ENCODE measurements around the gene AGBL1.

The AGBL1 gene

DNA sequence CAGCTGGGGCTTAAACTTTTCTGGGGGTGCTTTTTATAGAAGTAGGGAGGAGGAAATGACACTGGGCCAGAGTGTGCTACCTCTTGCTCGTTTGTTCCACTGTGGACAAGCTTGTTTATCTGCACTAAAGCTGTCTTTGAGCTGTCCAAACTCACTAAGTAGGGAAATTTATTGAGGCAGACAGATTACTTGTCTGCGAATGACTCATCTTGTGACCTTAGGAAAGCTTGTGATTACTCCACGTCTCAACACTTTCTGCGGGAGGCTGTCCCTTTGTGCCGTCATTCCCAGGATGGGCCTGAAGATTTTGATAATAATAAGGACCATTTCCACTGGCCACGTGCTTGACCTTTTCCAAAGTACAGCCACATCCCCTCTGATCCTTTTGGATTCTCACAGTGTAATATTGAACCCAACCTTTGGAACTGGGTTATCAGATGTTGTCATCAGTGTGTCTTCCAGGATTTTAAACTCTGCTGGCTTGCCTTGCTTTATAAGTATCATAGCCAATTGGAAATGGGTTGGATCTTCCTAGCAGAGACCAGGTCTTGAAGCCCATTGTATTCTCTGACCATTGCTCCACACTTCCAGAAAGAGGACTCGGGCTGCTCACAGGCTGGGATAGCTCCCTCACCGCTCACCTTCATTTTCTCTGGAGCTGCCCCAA is 84.7 kb downstream of the AGBL1 start (continued):
- TF ChIP-seq ZNF214 (tag by site-specific recombination; IDR thresholded peaks at IDR 0.05; ENCODE audit: borderline replicate concordance), result no peak
- TF ChIP-seq, protein P1, sequence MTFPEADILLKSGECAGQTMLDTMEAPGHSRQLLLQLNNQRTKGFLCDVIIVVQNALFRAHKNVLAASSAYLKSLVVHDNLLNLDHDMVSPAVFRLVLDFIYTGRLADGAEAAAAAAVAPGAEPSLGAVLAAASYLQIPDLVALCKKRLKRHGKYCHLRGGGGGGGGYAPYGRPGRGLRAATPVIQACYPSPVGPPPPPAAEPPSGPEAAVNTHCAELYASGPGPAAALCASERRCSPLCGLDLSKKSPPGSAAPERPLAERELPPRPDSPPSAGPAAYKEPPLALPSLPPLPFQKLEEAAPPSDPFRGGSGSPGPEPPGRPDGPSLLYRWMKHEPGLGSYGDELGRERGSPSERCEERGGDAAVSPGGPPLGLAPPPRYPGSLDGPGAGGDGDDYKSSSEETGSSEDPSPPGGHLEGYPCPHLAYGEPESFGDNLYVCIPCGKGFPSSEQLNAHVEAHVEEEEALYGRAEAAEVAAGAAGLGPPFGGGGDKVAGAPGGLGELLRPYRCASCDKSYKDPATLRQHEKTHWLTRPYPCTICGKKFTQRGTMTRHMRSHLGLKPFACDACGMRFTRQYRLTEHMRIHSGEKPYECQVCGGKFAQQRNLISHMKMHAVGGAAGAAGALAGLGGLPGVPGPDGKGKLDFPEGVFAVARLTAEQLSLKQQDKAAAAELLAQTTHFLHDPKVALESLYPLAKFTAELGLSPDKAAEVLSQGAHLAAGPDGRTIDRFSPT (tag by site-specific recombination; IDR thresholded peaks at IDR 0.05), result peak; percentile 86
- TF ChIP-seq ZNF324 (tag by site-specific recombination; IDR thresholded peaks at IDR 0.05), result no peak
- no peak for TF ChIP-seq ZNF645 (tag by site-specific recombination; IDR thresholded peaks at IDR 0.05)
- no peak for TF ChIP-seq GLI2 (tag by site-specific recombination; IDR thresholded peaks at IDR 0.05; ENCODE audit: borderline replicate concordance, low read depth)
- TF ChIP-seq ZNF24 (tag by site-specific recombination; IDR thresholded peaks at IDR 0.05), result no peak
- no peak for TF ChIP-seq ZNF423 (tag by site-specific recombination; IDR thresholded peaks at IDR 0.05)
- TF ChIP-seq, protein P2, sequence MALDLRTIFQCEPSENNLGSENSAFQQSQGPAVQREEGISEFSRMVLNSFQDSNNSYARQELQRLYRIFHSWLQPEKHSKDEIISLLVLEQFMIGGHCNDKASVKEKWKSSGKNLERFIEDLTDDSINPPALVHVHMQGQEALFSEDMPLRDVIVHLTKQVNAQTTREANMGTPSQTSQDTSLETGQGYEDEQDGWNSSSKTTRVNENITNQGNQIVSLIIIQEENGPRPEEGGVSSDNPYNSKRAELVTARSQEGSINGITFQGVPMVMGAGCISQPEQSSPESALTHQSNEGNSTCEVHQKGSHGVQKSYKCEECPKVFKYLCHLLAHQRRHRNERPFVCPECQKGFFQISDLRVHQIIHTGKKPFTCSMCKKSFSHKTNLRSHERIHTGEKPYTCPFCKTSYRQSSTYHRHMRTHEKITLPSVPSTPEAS (tag by site-specific recombination; IDR thresholded peaks at IDR 0.05), result no peak
- no peak for TF ChIP-seq ZNF2 (tag by site-specific recombination; IDR thresholded peaks at IDR 0.05)
- no peak for TF ChIP-seq ZNF266 (tag by site-specific recombination; IDR thresholded peaks at IDR 0.05; ENCODE audit: low read depth)
- no peak for TF ChIP-seq ZNF140 (tag by site-specific recombination; IDR thresholded peaks at IDR 0.05)
- TF ChIP-seq, protein P3, sequence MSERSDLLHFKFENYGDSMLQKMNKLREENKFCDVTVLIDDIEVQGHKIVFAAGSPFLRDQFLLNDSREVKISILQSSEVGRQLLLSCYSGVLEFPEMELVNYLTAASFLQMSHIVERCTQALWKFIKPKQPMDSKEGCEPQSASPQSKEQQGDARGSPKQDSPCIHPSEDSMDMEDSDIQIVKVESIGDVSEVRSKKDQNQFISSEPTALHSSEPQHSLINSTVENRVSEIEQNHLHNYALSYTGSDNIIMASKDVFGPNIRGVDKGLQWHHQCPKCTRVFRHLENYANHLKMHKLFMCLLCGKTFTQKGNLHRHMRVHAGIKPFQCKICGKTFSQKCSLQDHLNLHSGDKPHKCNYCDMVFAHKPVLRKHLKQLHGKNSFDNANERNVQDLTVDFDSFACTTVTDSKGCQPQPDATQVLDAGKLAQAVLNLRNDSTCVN (tag by site-specific recombination; optimal IDR thresholded peaks at IDR 0.05), result no peak
- no peak for TF ChIP-seq PRDM6 (tag by site-specific recombination; IDR thresholded peaks at IDR 0.05)
- TF ChIP-seq ZFP37 (tag by site-specific recombination; IDR thresholded peaks at IDR 0.05), result peak; percentile 55; the same call in 1 of the 2 replicates
- TF ChIP-seq ZNF169 (tag by site-specific recombination; IDR thresholded peaks at IDR 0.05), result no peak
- TF ChIP-seq ZNF768 (tag by site-specific recombination; IDR thresholded peaks at IDR 0.05), result no peak
- TF ChIP-seq ZBTB21 (tag by site-specific recombination; IDR thresholded peaks at IDR 0.05), result peak; percentile 60
- TF ChIP-seq ZNF37A (tag by site-specific recombination; IDR thresholded peaks at IDR 0.05), result no peak
- TF ChIP-seq ZBTB1 (tag by site-specific recombination; IDR thresholded peaks at IDR 0.05), result no peak
- TF ChIP-seq, protein P4, sequence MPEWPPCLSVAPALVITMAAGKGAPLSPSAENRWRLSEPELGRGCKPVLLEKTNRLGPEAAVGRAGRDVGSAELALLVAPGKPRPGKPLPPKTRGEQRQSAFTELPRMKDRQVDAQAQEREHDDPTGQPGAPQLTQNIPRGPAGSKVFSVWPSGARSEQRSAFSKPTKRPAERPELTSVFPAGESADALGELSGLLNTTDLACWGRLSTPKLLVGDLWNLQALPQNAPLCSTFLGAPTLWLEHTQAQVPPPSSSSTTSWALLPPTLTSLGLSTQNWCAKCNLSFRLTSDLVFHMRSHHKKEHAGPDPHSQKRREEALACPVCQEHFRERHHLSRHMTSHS (tag by site-specific recombination; IDR thresholded peaks at IDR 0.05), result no peak
- TF ChIP-seq ZNF623 (tag by site-specific recombination; IDR thresholded peaks at IDR 0.05), result no peak
- no peak for TF ChIP-seq ZBTB48 (tag by site-specific recombination; IDR thresholded peaks at IDR 0.05)
- TF ChIP-seq ZNF555 (tag by site-specific recombination; conservative IDR thresholded peaks at IDR 0.05), result no peak
- TF ChIP-seq ZNF580 (tag by site-specific recombination; IDR thresholded peaks at IDR 0.05), result no peak
- TF ChIP-seq ZNF501 (tag by site-specific recombination; IDR thresholded peaks at IDR 0.05), result no peak
- TF ChIP-seq TRIM28 (IDR thresholded peaks at IDR 0.05; ENCODE audit: borderline replicate concordance, low read length), result peak; percentile 45; the same call in 1 of the 2 replicates
- TF ChIP-seq, protein P5, sequence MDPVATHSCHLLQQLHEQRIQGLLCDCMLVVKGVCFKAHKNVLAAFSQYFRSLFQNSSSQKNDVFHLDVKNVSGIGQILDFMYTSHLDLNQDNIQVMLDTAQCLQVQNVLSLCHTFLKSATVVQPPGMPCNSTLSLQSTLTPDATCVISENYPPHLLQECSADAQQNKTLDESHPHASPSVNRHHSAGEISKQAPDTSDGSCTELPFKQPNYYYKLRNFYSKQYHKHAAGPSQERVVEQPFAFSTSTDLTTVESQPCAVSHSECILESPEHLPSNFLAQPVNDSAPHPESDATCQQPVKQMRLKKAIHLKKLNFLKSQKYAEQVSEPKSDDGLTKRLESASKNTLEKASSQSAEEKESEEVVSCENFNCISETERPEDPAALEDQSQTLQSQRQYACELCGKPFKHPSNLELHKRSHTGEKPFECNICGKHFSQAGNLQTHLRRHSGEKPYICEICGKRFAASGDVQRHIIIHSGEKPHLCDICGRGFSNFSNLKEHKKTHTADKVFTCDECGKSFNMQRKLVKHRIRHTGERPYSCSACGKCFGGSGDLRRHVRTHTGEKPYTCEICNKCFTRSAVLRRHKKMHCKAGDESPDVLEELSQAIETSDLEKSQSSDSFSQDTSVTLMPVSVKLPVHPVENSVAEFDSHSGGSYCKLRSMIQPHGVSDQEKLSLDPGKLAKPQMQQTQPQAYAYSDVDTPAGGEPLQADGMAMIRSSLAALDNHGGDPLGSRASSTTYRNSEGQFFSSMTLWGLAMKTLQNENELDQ (tag by site-specific recombination; IDR thresholded peaks at IDR 0.05; ENCODE audit: low read depth), result no peak
- TF ChIP-seq SCRT1 (tag by site-specific recombination; IDR thresholded peaks at IDR 0.05; ENCODE audit: borderline replicate concordance), result no peak
- TF ChIP-seq TCF7L2 (IDR thresholded peaks at IDR 0.05; ENCODE audit: borderline replicate concordance, low read depth, low read length), result peak; percentile 55
- TF ChIP-seq ZNF311 (tag by site-specific recombination; IDR thresholded peaks at IDR 0.05; ENCODE audit: borderline replicate concordance), result no peak
